Adrenal gland (tissue), 5 donors: ENCODE measurements around the gene NRP2.

Experiments used
- POLR2A ChIP-seq, 2 donors: fragments of 450-650 bp; IDR thresholded peaks; one replicate each; pipeline ENCODE4 v1.6.1; 2017; ENCODE audit warnings: antibody characterized with exemption in 2 of 2, mild to moderate bottlenecking in 2 of 2, moderate library complexity in 1 of 2
- TF ChIP-seq, protein P1 (sequence below), 6 experiments: fragments of 450-650 bp in 4 of 6; fragments of 200-600 bp in 2 of 6; sonication (generic) in 1 of 6; IDR thresholded peaks; 1 replicate in 5 of 6; 2 replicates in 1 of 6; pipeline versions ENCODE4 v1.5.1 to v1.8.0; 2016 to 2021; ENCODE audit warnings: antibody characterized with exemption in 6 of 6, mild to moderate bottlenecking in 2 of 6, moderate library complexity in 1 of 6
- donor health status: DM: no; HTN: no; CAD: no.

- TF ChIP-seq POLR2A (IDR thresholded peaks at IDR 0.05): no peak
- TF ChIP-seq, protein P1, sequence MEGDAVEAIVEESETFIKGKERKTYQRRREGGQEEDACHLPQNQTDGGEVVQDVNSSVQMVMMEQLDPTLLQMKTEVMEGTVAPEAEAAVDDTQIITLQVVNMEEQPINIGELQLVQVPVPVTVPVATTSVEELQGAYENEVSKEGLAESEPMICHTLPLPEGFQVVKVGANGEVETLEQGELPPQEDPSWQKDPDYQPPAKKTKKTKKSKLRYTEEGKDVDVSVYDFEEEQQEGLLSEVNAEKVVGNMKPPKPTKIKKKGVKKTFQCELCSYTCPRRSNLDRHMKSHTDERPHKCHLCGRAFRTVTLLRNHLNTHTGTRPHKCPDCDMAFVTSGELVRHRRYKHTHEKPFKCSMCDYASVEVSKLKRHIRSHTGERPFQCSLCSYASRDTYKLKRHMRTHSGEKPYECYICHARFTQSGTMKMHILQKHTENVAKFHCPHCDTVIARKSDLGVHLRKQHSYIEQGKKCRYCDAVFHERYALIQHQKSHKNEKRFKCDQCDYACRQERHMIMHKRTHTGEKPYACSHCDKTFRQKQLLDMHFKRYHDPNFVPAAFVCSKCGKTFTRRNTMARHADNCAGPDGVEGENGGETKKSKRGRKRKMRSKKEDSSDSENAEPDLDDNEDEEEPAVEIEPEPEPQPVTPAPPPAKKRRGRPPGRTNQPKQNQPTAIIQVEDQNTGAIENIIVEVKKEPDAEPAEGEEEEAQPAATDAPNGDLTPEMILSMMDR (IDR thresholded peaks at IDR 0.05): no peak
Measured at GRCh38 chr2:205740381-205740780, 58.1 kb downstream of the NRP2 start.
